HG03432 (cell line): ENCODE measurements around the gene SERPINB13.
"Not testable (repeated sequence)": the region's sequence is repeated elsewhere in the genome, so short reads cannot be mapped to it uniquely, and the experiment has no call there.

Source experiments
- ATAC-seq: cut with Tn5 transposase; IDR thresholded peaks from one replicate; pipeline ENCODE4 v1.9.1; 2021; ENCODE audit warnings: mild to moderate bottlenecking, moderate library complexity; ENCODE audit not compliant: unreplicated experiment

Gene SERPINB13

DNA sequence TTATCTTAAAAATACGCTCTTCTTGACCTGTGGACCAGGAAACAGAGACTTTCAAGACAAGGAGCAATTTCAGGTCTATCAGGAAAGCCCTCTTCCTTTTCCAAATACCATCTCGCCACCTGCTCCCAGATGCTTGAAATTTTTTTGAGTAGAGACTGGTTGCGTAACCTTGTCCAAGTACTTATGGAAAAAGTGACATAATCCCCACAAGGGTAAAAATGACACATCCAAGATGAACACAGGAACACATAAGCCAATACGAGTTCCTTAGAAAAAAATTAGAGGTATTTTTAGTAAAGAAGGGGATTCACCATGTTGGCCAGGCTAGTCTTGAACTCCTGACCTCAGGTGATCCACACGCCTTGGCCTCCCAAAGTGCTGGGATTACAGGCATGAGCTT is 1.8 kb downstream of the SERPINB13 start:
- no peak for ATAC-seq

DNA sequence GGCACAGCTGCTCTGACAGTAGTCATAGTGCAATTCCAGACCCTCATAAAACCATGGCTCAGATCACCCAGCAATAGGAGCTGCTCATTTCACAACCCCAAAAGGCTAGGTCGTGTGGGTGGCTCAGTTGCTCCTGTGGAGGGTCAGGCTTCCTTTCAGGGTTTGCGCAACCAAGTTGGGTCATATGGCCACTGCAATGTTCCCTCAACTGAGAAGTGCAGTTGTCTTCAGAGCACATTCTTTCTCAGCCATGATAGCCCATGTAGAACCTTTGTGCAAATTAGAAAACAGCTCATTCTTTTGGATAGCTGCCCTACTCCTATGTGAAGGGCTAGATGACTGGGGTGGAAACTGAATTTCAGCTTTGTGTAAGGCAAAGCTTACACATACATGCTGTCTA is 3.2 kb downstream of the SERPINB13 start:
- ATAC-seq = no peak

DNA sequence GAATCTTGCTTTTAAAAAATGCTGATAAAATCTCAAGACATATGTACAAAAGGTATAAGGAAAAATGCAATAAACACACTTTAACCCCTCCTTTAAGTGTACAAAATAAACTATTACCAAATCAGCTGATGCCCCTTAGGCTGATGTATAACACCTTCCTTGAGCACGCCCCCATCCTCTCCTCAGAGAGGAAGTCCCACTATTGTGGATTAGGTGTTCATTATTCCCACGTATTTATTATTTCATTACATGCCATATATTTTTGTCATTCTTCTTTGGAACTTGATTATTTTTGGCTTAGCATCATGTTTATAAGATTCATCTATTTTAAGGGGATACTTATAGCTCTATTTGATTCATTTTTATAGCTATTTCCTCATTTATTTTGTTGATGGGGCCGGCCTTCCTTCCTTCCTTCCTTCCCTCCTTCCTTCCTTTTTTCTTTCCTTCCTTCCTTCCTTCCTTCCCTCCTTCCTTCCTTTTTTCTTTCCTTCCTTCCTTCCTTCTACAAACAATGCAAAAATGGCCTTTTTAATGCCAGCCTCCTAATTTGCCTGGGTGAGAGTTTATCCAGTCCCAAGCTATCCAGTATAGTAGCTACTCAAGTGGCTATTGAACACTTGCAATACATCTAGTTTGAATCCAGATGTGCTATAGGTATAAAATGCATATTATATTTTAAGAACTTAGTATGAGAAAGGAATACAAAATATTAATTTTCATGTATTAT is 4.0 kb downstream of the SERPINB13 start:
- no peak for ATAC-seq

DNA sequence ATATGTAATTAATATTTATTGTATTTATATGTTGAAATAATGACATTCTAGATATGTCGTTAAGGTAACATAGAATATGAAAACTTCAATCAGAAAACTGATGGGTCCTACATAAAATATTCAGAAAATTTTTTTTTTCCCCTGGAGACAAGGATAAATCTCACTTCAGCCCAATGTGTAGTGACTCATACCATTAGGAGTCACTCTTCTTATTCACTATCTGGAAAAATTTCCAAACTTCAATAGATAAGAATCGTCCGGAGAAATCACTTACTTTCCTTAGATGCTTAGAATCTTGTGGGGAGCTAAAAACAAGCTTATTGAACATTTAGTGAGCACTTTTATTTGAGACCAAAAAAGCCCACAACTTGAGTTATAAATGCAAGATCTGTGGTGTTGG is 4.6 kb downstream of the SERPINB13 start:
- no peak for ATAC-seq

DNA sequence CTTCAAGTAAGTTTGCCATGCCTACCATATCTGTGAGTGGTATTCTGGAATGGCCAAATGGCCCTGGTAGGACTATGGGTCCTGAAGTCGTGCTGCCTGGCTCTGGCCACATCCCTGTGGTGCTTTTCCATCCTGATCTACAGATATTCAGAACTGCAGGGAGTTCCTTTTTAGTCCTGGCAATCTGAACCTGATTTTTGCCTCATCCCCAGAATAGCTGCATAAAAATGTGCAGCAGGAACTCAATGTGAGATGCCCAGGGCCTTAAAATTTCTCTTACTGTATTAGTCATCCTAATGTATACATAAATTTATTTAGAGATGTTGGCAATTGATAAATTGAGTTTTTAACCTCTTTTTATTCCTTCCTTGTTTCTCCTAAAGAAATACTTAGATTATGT is 5.3 kb downstream of the SERPINB13 start:
- ATAC-seq = no peak

DNA sequence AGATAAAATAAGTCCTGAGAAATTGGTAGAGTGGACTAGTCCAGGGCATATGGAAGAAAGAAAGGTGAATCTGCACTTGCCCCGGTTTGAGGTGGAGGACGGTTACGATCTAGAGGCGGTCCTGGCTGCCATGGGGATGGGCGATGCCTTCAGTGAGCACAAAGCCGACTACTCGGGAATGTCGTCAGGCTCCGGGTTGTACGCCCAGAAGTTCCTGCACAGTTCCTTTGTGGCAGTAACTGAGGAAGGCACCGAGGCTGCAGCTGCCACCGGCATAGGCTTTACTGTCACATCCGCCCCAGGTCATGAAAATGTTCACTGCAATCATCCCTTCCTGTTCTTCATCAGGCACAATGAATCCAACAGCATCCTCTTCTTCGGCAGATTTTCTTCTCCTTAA is 9.8 kb downstream of the SERPINB13 start:
- ATAC-seq = no peak

DNA sequence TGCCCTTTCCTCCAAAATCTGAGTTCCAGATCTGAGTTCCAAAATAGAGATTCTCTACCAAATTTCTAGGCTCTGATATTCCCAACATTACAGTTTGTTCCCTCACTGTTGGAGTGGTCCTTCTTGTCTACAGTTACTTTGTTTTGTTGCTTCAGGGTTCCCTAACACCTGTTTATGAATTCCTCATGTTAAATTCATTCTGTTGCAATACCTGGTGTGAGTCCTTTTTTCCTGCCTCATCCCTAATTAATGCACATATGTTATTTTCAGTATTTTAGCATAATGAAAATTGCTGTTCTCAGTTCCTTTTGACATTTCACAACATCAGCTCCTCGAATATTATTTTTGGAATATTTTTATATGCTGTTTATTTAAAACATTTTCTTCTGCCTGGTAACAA is 16.2 kb downstream of the SERPINB13 start:
- no peak for ATAC-seq

DNA sequence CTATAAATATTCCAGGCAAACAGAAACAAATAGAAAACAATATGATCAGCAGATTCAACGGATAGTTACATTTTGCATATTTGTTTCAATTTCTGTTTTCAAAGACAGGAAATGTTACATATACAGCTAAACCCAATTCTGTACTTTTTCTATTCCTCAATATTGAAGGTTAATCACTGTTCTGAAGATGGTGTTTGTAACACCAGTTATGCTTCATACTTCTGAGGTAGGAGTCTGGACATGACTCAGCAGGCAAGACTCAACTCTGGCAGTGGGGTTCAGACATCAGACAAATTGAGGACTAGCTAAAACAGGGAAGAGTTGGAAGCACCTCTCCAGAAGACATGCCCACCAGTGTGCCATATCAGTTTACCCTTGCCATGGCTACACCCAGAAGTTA is 16.6 kb downstream of the SERPINB13 start:
- peak; percentile 97 for ATAC-seq

DNA sequence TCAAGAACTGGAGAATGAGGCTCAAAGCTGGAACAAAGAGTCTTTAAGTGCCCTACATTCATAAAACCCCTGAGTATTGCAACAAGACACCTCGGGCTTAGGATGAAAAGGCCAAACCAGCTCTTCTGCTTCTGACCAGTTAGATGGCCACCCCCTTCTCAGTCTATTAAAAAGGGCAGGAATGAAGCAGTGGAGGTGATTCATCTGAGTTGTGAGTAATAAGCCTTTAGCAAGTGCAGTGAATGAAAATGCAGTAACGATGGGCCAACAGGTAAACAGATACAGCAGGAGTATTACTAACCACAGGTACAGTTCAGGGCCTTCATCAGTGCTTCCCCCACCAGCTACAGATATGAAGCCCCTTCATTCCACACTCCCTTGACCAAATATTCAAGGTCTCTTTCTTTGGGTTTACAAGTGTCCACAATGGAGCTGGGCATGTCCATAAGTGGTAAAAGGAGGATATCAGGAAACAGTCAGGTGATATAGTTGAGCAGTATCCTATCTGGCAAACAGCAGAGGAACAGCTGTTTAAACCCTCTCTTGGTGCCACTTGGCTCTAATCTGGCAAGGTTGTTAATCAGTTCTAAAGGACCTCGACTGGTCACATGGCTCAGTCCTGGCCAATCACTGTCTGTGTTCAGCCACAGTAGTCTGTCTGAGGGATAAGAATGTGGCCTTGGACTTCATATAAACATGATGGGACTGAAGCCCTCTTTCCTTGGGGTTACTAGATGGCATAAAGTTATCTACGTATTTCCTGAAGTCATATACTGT is 17.8 kb downstream of the SERPINB13 start:
- no peak for ATAC-seq

DNA sequence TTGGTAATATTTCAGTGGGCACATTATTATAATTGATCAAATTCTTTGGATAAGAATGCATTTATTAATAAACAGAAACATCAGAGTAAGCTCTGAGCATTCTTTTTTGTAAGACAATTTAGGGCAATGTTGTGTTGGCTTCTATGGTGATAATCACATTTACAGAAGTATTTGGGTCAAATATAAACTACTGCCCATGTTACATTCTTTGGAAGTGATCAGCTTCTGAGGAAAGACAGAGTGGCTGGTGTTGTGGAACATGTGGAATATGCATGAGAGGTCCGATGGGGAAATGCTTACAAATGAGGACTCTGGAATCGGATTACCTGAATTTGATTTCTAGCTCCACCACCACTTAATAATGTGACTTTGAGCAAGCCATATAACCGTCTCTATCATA is 19.4 kb downstream of the SERPINB13 start:
- no peak for ATAC-seq

DNA sequence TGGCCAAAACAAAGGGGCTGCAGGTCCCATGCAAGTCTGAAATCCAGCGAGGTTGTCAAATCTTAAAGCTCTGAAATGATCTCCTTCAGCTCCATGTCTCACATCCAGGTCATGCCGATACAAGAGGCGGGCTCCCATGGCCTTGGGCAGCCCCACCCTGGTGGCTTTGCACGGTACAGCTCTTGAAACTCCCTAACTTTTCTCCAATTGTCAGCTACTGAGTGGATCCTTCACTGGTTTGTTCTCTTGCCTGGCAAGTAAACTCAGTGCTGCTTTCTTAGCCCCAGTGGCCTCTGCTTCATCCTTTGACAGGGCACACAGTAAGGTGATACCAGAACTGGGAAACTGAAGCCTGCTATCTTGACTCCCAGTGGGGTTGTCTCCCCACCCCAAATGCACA is 26.3 kb downstream of the SERPINB13 start:
- ATAC-seq = no peak

DNA sequence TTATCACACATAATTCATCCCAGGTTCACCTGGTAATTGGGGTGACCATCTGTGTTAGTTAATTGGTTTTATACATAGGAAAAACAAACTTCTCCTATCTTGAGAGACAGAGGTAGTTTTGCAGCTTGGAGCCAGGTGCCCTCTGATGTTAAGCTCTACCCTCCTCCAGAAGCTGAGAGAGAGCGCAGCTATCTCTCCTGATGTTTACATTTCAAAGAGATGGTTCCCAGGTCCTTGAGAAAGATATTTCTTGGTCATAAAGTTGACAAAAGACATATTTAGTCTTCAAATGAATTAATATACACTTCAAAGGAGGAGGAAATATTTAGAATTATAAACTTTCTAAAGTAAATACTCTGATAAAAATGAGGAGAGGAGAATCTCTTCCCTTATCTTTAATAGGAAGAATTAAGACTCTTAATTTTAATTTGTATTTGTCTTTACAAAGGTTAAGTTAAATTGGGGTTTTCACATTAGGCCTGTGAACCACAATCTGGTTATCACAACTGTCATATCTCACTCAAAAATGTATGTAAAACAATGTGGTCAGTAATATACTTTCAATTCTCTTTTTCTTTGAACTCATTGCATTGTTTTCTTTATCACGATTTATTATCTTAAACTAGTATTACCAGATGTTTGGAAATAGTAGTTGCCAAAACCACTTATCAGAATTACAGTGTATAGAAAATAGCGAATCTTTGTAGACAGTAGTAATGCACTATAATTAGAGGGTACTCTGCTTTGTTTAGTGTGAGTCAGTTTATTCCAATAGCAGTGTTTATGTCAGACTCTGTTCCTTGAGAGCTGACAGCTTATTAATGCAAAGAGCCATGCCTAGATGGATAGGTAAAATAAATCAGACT is 30.1 kb downstream of the SERPINB13 start:
- peak; percentile 85 for ATAC-seq

DNA sequence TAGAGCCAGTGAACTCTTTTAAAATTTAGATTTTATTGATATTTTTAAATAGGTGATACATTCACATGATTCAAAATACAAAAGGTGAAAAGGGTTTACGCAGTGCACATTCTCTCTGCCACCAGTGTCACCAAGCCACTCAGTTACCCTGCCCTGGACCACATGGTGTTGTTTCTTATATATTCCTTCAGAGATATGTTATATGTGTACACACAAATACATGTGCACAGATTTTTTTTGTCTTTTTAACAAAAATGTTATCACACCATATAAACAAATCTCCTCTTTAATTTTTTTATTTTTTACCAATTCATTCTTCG is 30.7 kb downstream of the SERPINB13 start:
- no peak for ATAC-seq

DNA sequence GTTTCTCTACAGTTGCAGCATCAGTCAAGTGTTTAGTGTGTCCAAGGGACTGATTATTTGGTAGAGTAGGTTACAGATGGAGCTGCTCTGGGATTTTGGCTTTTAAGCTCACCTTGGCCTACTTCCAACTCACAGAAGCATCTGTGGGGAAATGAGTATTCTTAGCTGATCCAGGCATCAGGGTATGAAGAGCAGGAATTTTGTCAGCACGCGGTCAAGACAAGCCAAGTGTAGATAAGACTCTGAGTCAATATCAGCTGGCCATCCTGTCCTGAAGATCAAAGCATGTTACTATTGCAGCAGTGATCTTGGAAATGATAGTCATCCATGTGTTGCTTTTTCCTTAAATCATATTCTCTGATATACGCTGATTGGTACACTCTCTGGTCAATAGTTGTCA is 32.5 kb downstream of the SERPINB13 start:
- no peak for ATAC-seq

DNA sequence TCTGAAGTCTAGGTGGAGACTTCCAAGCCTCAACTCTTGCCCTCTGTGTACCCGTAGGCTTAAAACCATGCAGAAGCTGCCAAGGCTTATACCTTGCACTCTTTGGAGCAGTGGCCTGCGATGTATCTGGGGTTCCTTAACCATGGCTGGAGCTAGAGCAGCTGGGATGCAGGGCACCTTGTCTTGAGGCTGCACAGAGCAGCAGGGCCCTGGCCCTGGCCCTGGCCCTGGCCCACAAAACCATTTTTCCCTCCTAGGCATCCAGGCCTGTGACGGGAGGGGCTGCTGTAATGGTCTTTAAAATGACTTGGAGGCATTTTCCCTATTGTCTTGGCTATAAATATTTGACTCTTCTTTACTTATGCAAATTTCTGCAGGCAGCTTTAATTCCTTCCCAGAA is 37.7 kb downstream of the SERPINB13 start:
- ATAC-seq = no peak

DNA sequence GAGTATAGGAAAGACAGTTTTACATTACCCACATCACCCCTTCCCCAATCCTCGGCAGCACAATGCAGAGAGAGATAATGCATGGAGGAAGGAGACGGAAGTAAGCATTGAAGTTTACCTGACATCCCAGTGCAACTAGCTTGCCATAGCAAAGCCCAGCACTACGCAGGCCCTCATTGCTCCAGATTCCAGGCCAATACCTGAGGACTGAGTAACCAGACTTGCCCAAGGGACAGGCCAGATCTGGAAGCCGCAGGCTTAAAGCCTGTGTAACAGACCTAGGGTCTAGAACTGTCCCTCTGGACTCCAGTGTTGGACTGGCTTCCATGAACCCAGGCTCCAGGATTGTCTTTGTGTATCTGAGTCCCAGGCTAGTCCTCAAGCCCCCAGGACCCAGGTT is 39.3 kb downstream of the SERPINB13 start:
- ATAC-seq = no peak

DNA sequence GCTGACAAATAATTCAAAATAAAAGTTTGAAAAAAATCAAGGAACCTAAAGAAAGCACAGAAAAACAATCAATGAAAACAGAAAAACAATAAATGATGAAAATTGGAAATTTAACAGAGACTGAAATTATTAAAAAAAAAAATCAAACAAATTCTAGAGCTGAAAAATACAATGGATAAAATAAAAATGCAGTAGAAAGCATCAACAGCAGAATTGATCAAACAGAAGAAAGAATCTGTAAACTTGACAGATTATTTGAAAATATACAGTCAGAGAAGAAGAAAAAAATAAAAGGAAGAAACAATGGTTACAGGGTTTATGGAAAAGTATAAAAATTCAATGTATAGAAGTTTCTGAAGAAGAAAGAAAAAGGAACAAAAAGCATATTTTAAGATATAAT is 40.7 kb downstream of the SERPINB13 start:
- no peak for ATAC-seq

DNA sequence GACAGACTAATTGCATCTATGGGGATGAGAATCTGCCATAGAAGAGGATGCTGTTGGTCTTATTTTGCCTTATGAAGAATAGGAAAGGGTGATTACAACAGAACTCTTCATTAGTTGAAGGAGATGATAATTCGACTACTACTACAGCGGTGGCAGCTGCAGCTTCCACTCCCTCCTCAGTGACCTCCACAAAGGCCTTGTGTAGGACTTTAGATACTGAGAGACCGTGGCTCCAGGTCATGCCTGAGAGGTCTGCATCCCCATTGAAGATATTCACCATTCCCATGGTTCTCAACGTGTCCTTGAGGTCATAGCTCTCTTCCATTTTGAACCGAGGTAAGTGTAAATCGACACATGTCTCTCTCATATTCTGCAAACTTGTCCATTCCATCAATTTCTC is 50.6 kb downstream of the SERPINB13 start:
- ATAC-seq = no peak

DNA sequence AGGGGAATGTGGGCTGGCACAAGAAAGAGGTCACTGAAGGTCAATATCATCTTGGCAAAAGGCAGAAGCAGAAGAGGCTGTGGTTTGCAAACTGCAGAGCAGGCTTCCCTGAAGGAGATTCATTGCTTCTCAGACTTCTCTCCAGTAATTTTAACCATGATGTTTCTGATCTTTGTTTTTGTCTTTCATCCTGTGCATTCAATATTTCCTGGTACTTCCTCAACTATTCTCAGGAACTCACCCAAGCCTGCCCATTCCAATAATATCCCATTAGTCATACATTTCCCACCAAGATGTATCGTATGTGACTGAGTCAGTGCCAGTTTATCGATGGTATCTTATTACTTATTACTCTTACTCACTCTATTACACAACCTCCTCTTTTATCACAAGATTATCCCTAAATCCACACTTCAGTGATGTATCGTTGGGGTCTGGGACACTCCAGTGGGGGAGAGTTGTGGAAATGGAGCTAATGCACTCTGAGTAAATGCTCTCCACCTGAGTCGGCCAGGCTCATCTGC is 54.1 kb downstream of the SERPINB13 start:
- ATAC-seq = not testable (repeated sequence)

DNA sequence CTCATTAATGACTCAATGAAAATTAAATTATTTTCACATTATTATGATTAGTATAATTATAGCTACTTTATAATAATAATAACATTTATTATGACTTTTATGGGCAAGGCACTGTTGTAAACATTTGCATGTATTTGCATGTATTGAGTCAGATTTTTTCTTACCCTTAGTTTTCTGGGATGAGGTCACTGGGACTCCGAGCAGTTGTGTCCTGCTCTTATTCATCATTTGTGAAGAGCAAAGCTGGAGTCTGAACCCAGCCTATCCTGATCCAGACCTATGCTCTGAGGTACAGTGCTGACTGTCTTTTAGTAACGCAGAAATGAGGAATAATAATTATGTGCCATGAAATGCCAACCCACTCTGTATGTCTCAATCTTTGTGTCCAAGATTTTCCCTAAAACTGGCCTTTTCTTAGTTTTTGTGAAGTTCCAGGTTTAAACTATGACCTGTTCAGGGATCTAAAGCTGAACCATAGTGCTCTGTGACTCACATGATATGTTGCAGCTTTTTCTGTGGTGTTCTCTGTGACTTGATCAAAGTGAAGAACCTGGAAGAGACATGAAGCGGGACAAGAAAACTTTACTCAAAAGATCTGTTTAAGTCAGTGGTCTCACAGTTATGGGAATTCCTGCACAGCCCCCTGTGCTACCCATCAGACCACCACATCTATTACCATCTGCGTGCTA is 55.7 kb downstream of the SERPINB13 start:
- not testable (repeated sequence) for ATAC-seq

DNA sequence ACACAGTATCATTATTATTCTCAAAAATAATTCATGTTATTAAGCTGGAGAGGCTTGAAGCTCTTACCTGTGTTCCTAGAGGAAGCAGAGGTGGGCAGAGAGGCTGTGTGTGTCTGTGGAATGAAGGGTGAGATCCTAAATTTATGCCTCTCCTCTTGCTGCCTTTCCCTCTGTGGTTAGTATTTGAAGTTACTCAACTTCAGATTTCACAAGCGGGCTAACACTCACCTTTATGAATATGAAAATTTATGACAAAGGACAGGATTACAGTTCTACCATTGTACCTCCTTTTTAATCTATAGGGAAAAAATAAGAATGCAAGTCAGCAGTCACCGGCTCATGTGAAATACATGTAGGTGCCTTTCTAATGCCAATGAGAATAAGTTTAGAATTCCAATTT is 57.0 kb downstream of the SERPINB13 start, which contains the start of gene SERPINB4:
SERPINB4 (minus strand) TSS at position 115 of the 400 bp plus-strand sequence. CDS start 679 bp downstream, outside the sequence.
- not testable (repeated sequence) for ATAC-seq
